NCI-H1694 (cell line): ENCODE measurements around the gene CETN1.

Experiments
- DNase-seq: peaks from one replicate; lab custom pipeline; 2025; lab: John Stamatoyannopoulos, UW

The CETN1 gene

GRCh38 chr18:580154-580553 lies at the start of gene CETN1:
CETN1 (plus strand) TSS chr18:580380; CDS start chr18:580409, 29 bp downstream.
- DNase-seq, result no peak

GRCh38 chr18:532018-532417 lies 48.2 kb upstream of the CETN1 start:
- no peak for DNase-seq

GRCh38 chr18:532632-533031 lies 47.5 kb upstream of the CETN1 start:
- no peak for DNase-seq

GRCh38 chr18:533995-534601 lies 46.1 kb upstream of the CETN1 start:
- no peak for DNase-seq

- no peak for DNase-seq
Measured at GRCh38 chr18:543447-544078, 36.6 kb upstream of the CETN1 start.

- DNase-seq, result no peak
Measured at GRCh38 chr18:549967-550366, 30.2 kb upstream of the CETN1 start.

- DNase-seq, result no peak
Measured at GRCh38 chr18:551404-552061, 28.6 kb upstream of the CETN1 start.

GRCh38 chr18:555705-556457 lies 24.3 kb upstream of the CETN1 start:
- DNase-seq, result no peak

- no peak for DNase-seq
Measured at GRCh38 chr18:564708-565561, 15.2 kb upstream of the CETN1 start.

GRCh38 chr18:565562-566061 lies 14.6 kb upstream of the CETN1 start:
- DNase-seq, result no peak

GRCh38 chr18:567122-567521 lies 13.1 kb upstream of the CETN1 start:
- no peak for DNase-seq

GRCh38 chr18:568731-569130 lies 11.4 kb upstream of the CETN1 start:
- no peak for DNase-seq

- DNase-seq, result no peak
Measured at GRCh38 chr18:570256-570655, 9.9 kb upstream of the CETN1 start.

GRCh38 chr18:570697-571096 lies 9.5 kb upstream of the CETN1 start:
- no peak for DNase-seq

- DNase-seq, result no peak
Measured at GRCh38 chr18:572091-572830, 7.9 kb upstream of the CETN1 start.

- DNase-seq, result no peak
Measured at GRCh38 chr18:572831-573289, 7.3 kb upstream of the CETN1 start.

GRCh38 chr18:573385-573784 lies 6.8 kb upstream of the CETN1 start:
- no peak for DNase-seq

- DNase-seq, result no peak
Measured at GRCh38 chr18:574149-574860, 5.9 kb upstream of the CETN1 start.

GRCh38 chr18:574865-575645 lies 5.1 kb upstream of the CETN1 start:
- DNase-seq, result no peak
